Measurements from ENCODE around the gene CDHR2.

Gene CDHR2

DNA sequence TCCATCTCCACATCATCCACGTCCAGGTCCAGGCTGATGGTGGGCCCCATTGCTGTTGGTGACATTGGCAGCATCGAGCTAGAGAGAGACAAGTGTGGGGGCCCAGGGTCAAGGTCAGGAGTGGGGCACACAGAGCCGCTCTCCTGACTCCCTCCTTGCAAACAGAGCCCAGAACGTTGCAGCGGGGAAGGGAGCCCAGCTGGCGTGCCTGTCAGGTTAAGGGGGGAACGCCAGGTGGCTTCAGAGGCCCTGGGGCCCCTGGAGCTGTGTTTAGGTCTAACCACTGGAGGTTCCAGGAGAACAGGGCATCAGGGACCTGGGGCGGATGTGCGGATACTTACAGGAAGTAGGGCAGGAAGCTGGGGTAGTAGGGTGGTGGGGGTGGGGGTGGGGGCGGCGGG, 19.4 kb upstream of the CDHR2 start:
- no peak for DNase-seq

DNA sequence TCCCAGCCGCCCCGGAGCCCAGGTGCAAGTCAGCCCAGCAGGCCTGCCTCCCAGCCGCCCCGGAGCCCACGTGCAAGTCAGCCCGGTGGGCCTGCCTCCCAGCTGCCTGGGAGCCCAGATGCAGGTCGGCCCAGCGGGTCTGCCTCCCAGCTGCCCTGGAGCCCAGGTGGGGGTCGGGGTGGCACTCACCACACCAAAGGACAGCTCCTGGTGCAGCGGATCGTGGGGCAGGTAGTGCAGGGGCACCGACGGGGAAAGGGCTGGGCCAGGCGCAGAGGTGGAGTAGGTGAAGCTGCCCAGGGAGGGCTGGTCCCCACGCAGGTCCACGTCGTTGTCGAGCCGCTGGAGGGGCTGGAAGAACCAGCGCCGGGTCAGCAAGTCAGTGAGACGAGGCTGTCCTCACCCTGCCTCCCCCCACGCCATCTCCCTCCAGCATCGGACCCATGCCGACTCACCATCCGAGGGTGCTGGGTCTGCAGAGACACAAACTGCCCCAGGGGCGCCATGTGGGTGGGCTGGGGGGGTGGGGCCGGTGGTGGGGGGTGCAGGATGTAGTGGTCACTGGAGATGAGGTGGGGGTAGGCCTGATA, 18.7 kb upstream of the CDHR2 start:
- no peak for DNase-seq

DNA sequence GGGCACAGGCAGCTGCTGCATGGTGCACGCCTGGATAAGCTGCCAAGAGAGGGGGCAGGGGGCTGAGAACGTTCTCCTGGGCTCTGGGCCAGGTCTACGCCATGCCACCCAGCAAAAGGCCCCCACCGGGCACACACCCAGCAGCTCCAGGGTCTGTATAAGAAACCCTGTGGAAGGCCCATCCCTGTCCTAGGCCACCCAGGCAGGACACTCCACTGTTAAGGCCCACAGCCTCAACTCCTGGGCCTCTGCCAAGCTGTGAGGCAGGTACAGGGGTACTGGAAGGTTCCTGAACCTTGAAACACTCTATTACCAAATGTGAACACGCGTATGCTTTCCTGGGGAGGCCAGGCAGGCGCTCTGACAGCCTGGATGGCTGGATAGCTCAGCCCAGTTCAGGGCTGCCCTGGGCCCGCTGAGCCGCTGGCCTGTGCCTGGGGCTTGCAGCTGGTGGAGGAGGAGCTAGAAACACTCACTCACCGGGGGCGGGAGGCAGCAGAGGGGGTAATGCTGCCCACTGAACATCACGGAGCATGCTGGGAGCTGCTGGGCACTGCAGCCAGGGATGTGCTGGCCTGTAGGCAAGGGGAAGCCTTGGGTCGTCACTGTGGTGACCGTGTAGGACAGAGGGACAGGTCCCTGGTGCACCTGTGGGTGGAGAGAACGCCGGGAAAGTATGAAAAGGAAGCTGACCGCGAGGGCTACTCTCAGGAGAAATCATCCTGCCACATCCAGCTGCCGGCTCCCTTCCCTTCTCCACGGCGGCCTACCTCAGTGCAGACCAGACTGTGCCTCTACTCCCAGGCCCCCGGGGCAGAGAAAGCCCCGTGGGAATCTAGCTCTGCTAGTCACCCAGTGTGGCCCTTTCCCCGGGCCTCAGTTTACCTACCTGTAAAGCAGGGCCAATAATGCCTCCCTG, 17.9 kb upstream of the CDHR2 start:
- peak in 1 of 2 experiments; percentile 15 for DNase-seq

DNA sequence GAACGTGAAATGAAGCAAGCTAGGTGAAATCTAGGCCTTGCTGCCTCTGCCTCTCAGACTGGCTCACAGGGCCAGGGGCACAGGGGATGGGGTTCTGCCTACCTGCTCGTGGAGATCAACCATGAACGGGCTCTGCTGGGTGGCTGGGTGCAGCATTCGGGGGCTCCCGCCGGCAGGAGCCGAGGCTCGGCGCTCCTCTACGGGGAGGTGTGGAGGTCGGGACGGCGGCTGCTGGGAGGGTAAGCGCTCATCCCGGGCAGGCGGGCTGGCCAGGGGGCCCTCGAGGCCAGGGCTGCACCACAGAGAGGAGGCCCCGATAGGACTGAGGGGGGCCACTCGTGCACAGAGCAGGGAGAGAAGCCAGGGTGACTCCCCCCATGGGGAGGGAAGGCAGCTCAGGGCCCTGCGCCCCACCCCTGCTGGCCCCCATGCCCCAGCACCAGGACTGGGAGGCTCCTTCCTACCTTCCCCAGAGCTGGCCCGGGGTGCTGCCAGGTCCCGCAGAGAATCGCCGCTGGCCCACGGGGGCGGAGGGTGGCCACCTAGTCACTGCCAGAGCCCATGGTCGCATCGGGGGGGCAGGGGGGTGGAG, 17.1 kb upstream of the CDHR2 start:
- DNase-seq: no peak

DNA sequence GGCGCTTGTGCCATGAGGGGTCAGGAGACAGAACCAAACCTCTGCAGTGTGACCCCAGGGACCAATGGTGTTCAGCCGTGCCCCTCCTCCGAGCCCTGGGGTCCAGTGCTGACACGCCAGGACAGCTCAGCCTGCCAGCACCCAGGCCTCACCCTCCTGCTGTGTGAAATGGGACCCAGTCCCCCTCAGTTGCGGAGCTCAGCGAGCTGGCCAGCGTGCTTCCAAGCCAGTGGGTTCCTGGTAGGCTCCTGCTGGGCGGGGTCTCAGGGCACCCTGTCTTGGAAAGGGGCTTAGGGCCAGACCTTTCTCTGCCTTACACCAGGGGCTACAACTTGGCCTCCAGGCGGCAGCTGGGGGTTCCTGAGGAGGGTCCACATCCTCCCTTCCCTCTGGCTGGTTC, 16.3 kb upstream of the CDHR2 start:
- DNase-seq: no peak

DNA sequence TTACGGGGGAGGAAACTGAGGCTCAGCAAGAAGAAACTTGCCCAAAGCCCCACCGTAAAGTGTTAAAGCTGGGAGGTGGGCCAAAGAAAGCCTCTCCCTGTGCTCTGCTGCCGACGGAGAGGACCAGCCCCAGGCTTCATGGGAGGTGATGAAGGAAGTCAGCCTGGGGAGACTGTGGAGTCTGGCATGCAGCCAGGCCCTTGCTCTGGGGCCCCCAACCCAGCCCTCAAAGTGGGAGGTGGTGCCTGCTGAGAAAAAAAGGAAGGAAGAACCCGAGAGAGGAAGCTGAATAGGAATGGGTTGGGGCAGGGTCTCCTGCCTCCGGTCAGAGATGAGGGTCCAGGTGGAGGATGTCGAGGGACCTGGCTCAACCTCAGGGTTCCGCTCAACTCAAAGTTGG, 15.8 kb upstream of the CDHR2 start:
- DNase-seq: no peak

DNA sequence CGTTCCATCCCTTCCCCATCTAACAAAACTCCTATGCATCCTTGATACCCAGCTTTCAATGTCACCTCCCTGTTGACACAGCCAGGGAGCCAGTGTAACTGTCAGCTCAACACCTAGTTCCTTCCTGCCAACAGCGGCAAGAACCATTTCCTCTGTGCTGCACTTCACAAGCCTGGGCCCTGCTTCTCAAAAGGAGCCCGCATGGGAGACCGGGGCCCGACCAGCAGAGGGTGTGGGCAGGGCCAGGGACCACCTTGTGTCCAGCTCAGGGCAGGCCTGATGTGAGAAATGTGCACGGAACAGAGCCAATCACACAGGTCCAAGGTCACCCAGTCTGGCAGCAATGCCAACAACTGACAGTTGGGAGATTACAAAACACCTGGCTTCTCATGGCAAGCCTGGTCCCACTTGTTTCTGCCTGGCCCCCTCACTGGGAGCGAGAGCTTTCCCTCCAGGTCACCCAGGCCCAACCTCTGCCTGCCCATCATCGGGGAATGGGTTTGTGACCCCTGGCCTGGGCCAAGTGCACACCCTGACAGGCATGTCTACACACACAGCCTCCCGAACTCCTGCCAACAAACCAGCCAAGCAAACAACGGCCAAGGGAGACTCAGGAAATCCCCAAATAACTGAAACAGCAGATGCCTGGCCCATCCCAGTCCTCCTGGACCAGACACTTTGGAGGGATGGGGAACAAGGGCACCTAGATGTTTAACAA, 15.1 kb upstream of the CDHR2 start:
- DNase-seq: no peak

DNA sequence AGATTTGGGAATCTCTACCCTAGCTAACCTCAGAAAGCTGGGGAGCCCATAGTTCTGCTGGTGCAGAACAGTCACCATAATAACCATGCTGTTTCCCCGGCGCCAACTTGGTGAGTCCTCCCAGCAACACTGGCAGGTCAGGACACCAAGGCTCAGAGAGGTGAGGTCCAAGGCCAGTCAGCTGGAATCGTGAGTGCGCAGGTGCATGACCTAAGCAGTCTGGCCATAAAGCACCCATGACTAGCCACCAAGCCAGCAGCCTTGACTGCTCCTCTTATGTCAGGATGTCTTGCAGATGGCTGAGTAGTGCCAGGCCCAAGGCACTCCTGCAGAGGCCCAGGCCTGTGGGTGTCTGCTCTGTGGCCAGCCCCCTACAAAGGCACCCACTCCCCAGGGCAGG, 14.5 kb upstream of the CDHR2 start:
- DNase-seq: no peak

DNA sequence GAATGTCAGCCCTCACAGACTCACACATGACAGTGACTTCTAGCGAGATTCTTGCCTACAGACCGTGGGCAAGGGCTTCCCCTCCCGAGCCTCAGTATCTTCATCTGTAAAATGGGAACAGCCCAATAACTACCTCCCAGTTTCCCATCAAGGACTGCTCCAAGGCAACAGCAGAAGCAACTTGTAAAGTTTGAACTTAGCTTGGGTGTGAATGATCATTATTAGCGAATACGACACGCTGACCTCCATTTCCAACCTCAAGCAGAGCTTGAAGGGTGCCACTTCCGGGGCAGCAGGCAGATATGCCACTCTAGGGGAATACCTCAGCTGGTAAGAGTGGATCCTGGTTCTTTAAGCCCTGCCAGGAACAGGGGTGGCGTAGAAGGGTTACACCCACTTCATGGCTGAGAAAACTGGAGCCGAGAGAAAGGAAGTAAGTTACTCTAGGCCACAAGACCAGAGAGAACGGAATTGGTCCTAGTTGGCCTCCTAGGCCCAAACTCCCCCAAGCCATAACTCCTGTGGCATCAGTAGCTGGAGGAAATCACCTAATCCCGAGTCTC, 14.0 kb upstream of the CDHR2 start:
- no peak for DNase-seq

DNA sequence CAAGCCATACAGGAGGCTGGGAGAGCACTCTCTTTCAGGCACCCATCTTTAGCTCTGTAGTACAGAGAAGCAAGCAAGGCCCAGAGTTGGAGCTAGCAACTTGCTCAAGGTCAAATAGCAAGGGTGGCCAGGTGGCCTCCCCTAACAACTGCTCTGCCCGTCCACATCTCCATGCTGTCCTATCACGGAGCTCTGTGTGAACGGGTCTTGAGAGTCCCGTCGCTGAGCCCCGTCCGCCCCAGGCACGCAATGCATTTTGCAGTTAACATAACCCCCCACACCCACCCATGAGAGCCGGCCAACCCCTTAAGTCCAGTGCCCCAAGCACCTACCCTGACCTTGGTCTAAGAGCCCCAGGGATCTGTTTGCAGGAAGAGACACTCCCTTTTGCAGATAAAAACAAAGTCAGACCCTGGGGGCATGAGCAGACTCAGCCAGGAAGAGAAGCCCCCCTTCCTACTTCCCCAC, 13.4 kb upstream of the CDHR2 start:
- peak in 1 of 2 experiments; percentile 21 for DNase-seq

DNA sequence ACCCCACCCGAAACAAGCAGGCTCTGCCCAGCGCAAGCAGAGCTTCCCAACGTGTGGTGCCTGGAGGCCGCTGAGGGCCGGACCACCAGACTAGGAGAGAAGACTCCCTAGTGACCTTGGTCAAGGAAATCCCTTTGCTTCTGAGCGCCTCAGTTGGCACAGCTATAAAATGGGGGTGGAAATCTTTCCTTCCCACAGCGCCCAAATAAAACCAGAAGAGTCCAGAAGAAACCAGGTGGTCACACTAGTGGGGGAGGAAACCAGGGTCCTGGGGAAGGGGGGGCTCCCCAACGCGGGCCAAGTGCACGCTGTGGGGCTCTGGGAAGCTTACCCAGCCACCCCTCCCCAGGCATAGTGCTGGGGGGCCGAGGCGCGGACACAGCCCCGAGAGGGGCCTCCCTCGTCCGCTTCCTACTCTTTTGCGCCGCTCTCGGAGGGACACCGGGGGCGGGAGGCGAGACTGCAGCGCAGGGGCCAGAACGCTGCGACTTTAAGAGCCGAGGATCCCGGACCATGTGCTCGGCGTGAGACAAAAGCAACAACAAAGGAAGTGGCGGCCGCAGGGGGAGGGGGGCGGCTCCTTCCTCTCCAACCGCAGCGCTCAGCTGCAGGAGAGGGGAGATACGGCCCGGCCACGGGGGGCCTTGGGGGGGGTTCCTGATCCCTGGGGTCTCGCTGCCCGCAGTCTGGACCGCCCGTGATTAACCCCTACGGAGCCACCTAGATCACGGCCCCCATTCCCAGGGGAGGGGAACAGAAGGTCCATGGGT, 12.8 kb upstream of the CDHR2 start:
- DNase-seq: peak; percentile 29 to 67

DNA sequence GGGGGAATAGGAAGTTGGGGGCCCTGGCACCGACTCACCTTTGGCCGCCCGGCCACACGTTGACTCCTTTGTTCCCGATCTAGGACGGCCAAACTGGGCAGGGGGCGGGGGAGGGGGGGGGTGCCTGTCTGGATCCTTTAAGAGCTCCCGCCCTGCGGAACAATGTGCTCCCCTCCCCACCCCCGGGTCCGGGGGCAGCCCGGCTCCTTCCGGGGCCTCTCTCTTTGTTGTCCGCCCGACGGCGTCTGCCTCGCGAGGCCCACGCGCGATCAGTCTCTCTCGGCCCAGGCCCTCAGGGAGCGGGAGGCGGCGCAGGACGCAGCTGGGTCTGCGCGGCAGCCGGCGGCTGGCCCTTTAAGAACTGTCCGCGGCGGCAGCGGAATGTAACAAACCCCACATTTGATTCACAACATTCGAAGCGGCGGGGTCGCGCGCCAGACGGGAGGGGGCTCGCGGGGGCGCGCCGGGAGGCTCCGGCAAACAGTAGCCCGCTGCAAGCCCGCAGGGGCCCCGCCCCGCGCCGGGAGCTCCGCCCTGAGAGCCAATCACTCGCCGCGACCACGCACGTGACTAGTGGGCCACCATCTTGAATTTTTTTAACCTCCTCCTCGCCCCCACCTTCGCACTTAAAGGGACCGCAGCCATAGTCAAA, 12.1 kb upstream of the CDHR2 start, which contains the start of gene RNF44:
Gene RNF44 (minus strand): TSS at position 501 of the 652 bp plus-strand sequence. CDS start 4,930 bp downstream, outside the sequence.
- peak; percentile 83 to 95 for DNase-seq

DNA sequence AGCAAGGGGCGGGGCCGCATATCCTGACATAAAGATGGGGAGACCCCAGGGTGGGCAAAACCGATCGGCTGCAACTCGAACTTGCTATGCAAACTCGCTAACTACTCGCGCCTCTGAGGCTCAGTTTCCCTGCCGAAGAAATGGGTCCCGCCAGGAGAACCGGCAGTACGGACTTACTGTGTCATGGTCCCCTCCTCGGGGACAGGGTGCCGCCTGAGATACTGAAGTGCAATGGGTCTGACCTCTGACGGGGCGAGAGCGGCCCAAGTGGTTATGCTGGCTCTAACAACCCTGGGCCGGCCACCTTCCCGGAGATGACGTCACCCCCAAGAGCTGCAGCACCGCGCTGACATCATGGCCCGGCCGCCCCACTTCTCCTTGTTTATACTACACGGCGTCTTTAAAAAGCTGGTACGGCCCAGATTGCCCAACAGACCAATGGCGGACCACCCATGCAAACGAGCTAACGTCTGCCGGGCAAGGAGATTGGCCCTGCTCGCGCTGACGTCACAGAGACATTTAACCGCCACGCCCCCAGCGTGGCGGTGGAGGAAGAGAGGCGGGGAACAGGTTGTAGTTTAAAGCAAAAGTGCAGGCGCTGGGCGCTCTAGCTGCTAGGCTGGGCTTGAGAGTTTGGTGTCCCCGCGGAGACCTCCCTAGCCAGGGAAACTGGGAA, 11.4 kb upstream of the CDHR2 start:
- DNase-seq: peak; percentile 94 to 97

DNA sequence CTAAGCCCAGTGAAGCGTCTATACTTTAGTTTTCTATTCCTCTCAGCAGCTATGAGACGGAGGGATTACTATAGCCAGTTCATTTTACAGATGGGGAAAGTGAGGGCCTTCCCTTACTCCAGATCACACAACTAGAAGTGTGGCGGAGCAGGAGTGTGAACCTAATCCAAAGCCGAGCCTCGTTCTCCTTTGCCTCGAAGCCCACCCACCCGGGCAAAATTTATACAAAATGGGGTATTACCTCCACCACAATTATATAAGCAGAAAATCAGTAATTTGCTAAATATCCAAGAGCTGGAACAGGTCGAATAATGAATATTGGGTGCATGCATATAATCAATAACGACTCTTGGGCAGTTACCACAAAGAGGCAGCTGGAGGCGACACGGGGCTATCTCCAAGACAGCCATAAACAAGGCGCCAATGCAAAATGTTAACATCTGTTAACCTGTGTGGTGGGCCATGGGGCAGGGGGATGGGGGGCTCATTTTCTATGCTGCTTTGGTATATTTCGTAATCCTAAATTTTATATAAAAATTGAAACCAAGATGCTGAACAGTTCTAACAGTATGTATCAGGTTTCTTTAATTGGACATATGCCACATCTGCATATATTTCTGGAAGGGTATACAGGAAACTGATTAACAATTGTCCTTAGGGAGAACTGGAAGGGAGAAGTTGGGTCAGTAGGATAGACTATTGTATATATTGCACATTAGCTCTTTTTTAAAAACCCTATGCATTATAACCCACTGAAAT, 10.7 kb upstream of the CDHR2 start:
- no peak for DNase-seq

DNA sequence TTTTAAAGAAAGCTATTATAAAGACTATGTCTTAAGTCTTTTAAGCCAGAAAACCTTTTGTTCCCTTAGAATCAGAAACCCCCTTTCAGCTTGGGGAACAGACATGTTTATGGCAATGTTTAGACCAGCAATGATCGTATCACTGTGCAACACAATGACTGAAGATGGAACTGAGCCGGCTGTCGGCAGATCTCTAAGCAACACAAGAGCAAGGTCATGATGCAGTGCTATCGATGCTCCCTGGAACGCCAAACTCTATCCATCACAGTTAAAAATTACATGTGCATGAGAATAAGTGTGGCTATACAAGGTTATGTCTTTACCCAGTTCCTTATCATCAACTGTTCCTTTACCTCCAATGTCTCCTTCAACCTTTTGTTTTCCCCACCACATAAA, 10.2 kb upstream of the CDHR2 start:
- DNase-seq: no peak

DNA sequence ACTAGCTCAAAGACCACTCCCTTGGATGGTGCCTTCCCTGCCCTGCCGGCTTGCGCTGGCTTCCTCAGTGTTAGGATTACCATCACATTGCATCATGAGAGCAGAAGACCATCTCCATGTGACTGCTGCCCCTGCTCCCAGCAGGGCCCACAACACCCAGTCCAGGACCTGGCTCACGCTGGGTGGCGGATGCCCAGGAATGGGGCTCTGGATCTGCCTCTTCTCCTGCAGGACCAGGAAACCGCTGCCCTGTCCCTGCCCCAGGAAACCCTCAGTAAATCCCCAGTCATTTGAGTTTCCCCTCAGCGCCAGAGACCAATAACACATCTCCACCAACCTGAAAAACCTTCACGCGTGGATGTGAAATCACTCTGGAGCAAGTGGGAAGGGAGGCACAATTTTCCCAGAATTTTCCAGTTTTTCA, 8.7 kb upstream of the CDHR2 start:
- DNase-seq: no peak

DNA sequence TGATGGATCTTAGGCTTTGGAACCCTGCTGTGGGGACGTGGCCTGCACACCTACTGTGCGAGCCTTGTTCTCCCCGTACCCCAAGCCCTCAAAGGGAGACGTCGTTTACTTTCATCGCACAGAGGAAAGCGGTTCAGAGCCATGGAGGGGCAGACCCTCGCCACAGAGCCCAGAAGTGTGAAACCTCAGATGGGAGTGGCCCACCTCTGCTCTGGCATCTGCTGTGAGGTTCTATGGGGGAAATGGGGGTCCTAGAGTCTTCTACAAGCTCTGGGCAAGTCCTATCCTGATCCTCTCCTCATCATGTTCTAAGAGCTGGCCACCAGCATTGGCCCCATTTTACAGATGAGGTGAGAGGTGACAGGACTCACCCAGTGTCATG, 8.2 kb upstream of the CDHR2 start:
- no peak for DNase-seq

DNA sequence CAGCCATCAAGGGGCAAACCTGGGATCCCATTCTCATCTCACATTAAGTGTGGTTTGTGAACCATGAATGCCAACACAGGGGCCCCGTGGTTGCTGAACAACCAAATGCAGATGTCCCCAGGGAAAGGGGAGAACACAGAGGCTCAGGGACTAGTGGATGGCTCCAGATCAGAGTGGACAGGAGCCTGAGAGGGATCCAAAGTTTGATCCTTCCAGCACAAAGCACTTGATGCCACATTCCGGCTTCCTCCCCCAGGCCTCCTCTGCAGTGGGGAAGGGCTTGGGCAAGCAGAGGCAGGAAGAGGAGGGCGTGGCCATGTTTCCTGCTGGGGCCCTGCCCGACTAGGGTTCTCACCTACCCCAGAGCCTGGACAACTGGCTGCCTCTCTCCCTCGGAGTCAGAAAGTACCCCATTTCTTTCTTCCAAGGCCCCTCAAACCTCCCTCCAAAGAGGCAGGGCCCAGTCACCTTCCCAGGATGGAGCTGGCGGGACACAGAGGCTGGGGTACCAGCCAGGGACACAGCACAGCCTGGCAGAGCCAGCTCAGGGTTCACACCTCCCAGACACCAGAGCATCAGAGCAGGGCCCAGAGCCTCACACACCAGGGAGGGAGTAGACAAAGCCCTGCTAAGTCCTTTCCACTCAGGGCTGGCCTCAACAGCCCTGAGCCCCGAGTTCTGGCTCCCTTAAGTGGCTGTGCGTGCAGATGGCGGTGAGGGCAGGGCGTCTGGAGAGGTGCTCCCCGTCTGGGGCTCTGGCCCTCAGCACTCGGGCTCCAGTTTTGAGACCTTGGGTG, 7.6 kb upstream of the CDHR2 start:
- DNase-seq: peak in 1 of 2 experiments; percentile 64

DNA sequence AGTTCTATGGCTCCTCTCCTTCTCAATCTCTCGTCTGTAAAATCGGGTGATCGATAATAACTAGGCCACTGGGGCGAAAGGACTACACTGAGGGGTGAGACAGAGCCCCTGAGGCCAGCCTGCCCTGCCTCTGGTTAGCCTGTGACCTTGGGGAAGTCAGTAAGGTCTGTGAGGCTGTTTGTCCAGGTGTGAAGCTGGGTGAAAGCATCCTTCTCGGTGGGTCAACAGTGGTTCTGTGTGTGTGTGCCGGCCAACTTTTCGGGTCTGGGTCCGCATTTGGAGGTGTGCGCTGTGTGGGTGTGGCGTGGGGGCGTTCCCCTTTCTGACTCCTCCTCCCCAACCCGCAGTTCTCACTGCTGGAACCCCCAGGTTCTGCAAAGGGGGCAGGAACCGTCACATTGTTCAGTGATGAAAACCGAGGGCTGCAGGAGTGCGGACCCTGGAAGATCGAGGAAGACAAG, 7.0 kb upstream of the CDHR2 start:
- DNase-seq: no peak

All from NCI-H526 (cell line).